A673 (cell line): ENCODE results near the gene SLC16A10. TPM values are rescaled to one million over a fixed set of nuclear protein-coding genes. Genes with fewer than 3 reads are reported as not detected.

ENCODE experiments used
- BruUV-seq: library from RNA; stranded (reverse); fragments of 400-500 nt; replicated peaks from 2 replicates; lab custom pipeline; 2021; lab: Mats Ljungman, UMichigan
- CTCF ChIA-PET: fragments of 300-600 bp; sonication (Branson Sonifier 250); formaldehyde crosslinking; loops from one replicate; lab custom pipeline; 2022; ENCODE audit warnings: antibody characterized with exemption; lab: Charles Lee
- POLR2A ChIA-PET: fragments of 300-600 bp; sonication (Branson Sonifier 250); formaldehyde crosslinking; loops from one replicate; lab custom pipeline; 2022; ENCODE audit warnings: antibody characterized with exemption; ENCODE audit not compliant: low non-redundant PET; lab: Charles Lee
- DNase-seq: peaks from one replicate; pipeline ENCODE4 v3.0.0-alpha.2; 2015; ENCODE audit warnings: low spot score
- H3K27ac ChIP-seq: fragments of 200-600 bp; sonication (generic); 2 replicates; pipeline ENCODE4 v1.5.1; 2016; ENCODE audit warnings: mixed run types, low read depth, mild to moderate bottlenecking, mixed read lengths, antibody characterized with exemption, low read length; ENCODE audit not compliant: poor library complexity, severe bottlenecking
- H3K27me3 ChIP-seq: fragments of 200-600 bp; sonication (generic); replicated peaks from 2 replicates; pipeline ENCODE4 v1.6.1; 2017; ENCODE audit warnings: mixed run types, low read depth, mild to moderate bottlenecking, mixed read lengths, antibody characterized with exemption, low read length; ENCODE audit not compliant: insufficient read depth, poor library complexity
- H3K36me3 ChIP-seq: fragments of 200-600 bp; sonication (generic); 2 replicates; pipeline ENCODE4 v1.6.1; 2016; ENCODE audit warnings: mixed run types, mild to moderate bottlenecking, mixed read lengths, antibody characterized with exemption, low read length; ENCODE audit not compliant: insufficient read depth, poor library complexity, severe bottlenecking
- H3K4me1 ChIP-seq: fragments of 200-600 bp; sonication (generic); 2 replicates; pipeline ENCODE4 v1.6.1; 2017; ENCODE audit warnings: mixed run types, mild to moderate bottlenecking, mixed read lengths, antibody characterized with exemption, low read length; ENCODE audit not compliant: insufficient read depth, poor library complexity, severe bottlenecking
- H3K4me3 ChIP-seq: fragments of 200-600 bp; sonication (generic); 2 replicates; pipeline ENCODE4 v1.5.1; 2016; ENCODE audit warnings: low read depth, mixed run types, mild to moderate bottlenecking, mixed read lengths, low read length; ENCODE audit not compliant: poor library complexity, severe bottlenecking
- H3K9me3 ChIP-seq: fragments of 200-600 bp; sonication (generic); 2 replicates; pipeline ENCODE4 v1.6.1; 2016; ENCODE audit warnings: mixed run types, low read depth, mild to moderate bottlenecking, mixed read lengths, antibody characterized with exemption, low read length; ENCODE audit not compliant: poor library complexity, severe bottlenecking
- CTCF ChIP-seq: fragments of 300-800, 200-600 bp; sonication (generic); conservative IDR thresholded peaks from 2 replicates; pipeline ENCODE4 v1.5.1; 2017; ENCODE audit warnings: low read depth, mild to moderate bottlenecking, antibody characterized with exemption, low read length, moderate library complexity, mixed read lengths
- EZH2 ChIP-seq: fragments of 200-600 bp; sonication (generic); IDR thresholded peaks from 2 replicates; pipeline ENCODE4 v1.6.1; 2017; ENCODE audit warnings: borderline replicate concordance, low read depth, mild to moderate bottlenecking, mixed read lengths, antibody characterized with exemption, low read length; ENCODE audit not compliant: poor library complexity, severe bottlenecking
- intact Hi-C: fragments of 100-400 bp; cut with micrococcal nuclease; formaldehyde crosslinking; loops from one replicate; pipeline ENCODE4 v1.10.0; 2022; ENCODE audit not compliant: unreplicated experiment
- total RNA-seq: library from RNA; stranded (reverse); gene quantifications from 2 replicates; pipeline ENCODE4 v1.2.3, GENCODE V29; 2021

SLC16A10 gene
- total RNA-seq, 1 experiment from 2014 or later: 7.9 TPM

- Histone ChIP-seq H3K36me3 (no peaks in the 10 kb centered on the region), H3K4me1 (no peaks in the 10 kb centered on the region), H3K9me3 (no peaks in the 10 kb centered on the region), H3K27me3 (no peaks in the 10 kb centered on the region), H3K27ac (no peak overlapping the region), H3K4me3 (no peak overlapping the region)
- TF ChIP-seq CTCF (no peak), EZH2 (no peak)
- CTCF ChIA-PET: no interaction called here
- intact Hi-C loops: no loop called here
- BruUV-seq: no TSS peak
- DNase-seq: no peak
- POLR2A ChIA-PET: no interaction called here
Observed at GRCh38 chr6:111248789-111249188, 161.5 kb downstream of the SLC16A10 start.

- DNase-seq: no peak
- Histone ChIP-seq H3K27me3 (no peaks in the 10 kb centered on the region), H3K9me3 (no peaks in the 10 kb centered on the region), H3K4me3 (no peak overlapping the region), H3K4me1 (no peaks in the 10 kb centered on the region), H3K27ac (no peak overlapping the region), H3K36me3 (no peaks in the 10 kb centered on the region)
- TF ChIP-seq CTCF: no peak
- intact Hi-C loops: no loop called here
- BruUV-seq: no TSS peak
- ChIA-PET POLR2A (no interaction called here), CTCF (no interaction called here)
Observed at GRCh38 chr6:111250791-111251354, 163.6 kb downstream of the SLC16A10 start.

- no TSS peak for BruUV-seq
- intact Hi-C loops: no loop called here
- Histone ChIP-seq H3K4me3 (no peak overlapping the region), H3K4me1 (no peaks in the 10 kb centered on the region), H3K27me3 (no peaks in the 10 kb centered on the region), H3K36me3 (no peaks in the 10 kb centered on the region), H3K27ac (no peak overlapping the region), H3K9me3 (no peaks in the 10 kb centered on the region)
- CTCF ChIA-PET: no interaction called here
- DNase-seq: no peak
- POLR2A ChIA-PET: interaction anchor here (0.5 kb wide), 1 partner anchor 1556 kb away, joined by 8 read pairs; no protein-coding TSS in a partner anchor
- TF ChIP-seq EZH2 (no peak), CTCF (no peak)
Observed at GRCh38 chr6:111252726-111253125, 165.4 kb downstream of the SLC16A10 start.
